ENCODE measurements around the gene CNOT6.
"Not testable (repeated sequence)": the region's sequence is repeated elsewhere in the genome, so short reads cannot be mapped to it uniquely, and the experiment has no call there.

CNOT6 gene

DNA sequence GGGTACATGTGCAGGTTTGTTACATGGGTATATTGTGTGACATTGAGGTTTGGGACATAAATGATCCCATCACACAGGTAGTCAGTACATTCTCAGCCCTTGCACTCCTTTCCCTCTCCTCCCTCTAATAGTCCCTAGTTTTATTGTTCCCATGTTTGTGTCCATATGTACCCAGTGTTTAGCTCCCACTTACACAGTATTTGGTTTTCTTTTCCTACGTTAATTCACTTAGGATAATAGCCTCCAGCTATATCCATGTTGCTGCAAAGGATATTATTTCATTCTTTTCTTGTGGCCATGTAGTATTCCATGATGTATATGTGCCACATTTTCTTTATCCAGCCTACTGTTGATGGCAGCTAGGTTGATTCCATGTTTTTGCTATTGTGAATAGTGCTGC lies 27.4 kb downstream of the CNOT6 start:
- no peak for DNase-seq

DNA sequence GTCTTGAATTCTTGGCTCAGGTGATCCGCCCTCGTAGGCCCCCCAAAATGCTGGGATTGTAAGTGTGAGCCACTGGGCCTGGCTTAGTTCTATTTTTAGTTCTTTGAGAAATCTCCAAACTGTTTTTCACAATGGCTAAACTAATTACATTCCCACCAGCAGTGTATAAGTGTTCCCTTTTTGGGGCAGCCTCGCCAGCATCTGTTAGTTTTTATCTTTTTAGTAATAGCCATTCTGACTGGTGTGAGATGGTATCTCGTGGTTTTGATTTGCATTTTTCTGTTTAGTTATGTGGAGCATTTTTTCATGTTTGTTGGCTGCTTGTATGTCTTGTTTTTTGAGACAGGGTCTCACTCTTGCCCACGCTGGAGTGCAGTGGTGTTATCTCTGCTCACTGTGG lies 28.2 kb downstream of the CNOT6 start:
- DNase-seq = no peak

DNA sequence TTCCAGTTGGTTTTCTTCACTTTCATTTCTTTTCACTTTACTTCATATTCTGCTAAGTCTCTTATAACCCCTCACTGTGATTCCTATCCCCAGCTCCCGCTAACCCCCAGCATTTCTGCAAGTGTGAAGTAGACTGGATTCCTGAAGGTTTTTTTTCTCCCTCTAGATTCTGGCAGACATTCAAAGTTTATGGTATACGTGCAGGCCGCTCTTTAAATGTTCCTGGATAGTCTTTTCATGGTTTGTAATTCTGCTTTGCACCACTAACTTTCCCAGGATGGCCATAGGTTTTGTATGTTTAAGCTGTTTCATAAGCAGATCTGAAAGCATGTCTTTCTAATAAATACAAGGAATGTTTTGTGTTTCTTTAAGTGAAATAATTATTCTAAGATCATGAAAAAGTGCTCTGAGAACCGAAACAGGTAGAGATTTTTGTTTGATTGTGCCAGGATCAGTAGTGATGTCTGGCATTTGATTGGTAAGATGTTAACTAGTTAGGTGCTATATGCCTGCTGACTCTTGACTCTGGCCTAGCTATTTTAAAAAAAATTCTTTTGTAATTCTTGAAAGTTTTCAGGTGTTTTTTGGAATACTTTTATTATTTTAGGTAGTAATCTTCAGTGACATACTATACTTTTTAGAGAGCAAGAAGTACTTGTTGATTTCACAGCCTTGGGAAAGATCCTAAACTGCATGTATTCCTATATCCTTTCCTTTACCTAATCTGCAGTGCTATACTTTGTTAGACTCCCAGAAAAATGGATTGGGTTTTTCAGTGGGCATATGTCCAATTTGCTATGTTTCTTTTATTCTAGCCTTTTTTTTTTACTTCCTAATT lies 29.7 kb downstream of the CNOT6 start:
- no peak for DNase-seq

DNA sequence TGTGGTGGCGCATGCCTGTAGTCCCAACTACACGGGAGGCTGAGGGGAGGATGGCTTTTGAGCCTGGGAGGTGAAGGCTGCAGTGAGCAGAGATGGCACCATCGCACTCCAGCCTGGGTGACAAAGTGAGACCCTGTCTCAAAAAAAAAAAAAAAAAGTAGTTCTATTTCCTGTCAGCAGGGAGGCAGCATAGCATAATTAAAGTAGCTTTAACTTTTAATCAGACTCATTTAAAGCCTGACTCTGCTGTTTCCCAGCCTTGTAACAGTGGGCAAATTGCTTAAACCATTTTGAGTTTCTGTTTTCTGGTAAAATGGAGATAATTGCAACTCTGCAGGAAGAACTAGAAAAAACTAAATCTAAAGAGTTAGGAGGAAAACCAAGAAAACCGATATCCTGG lies 31.2 kb downstream of the CNOT6 start:
- DNase-seq = no peak

DNA sequence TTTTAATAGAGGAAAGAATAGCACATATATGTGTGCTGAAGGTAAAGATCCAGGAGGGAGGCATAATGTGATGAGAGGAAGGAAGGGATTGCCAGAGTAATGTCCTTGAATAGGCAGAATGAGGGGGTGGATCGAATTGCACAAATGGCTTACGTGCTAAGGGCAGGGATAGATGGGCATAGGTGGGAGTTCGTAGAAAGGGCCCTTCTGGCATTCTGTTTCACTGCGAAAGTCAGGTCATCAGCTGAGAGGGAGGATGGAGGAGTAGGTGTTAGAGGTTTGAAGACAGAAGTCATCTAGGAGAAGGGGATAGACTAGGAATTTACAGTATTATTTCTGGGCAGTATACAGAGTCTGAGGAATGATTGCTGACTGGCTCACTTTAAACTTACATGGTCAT lies 32.1 kb downstream of the CNOT6 start:
- no peak for DNase-seq

DNA sequence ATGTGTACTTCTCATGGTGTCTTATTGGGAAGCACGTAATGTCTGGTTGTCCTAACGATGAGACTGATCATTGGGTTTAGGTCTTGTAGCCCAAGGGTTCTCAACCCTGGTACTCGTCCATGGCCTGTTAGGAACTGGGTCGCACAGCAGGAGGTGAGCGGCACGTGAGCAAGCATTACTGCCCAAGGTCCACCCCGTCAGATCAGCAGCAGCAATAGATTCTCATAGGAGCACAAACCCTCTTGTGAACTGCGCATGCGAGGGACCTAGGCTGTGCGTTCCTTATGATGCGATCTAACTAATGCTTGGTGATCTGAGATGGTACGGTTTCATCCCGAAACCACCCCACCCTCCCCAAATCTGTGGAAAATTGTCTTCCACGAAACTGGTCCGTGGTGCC lies 33.5 kb downstream of the CNOT6 start:
- no peak for DNase-seq

DNA sequence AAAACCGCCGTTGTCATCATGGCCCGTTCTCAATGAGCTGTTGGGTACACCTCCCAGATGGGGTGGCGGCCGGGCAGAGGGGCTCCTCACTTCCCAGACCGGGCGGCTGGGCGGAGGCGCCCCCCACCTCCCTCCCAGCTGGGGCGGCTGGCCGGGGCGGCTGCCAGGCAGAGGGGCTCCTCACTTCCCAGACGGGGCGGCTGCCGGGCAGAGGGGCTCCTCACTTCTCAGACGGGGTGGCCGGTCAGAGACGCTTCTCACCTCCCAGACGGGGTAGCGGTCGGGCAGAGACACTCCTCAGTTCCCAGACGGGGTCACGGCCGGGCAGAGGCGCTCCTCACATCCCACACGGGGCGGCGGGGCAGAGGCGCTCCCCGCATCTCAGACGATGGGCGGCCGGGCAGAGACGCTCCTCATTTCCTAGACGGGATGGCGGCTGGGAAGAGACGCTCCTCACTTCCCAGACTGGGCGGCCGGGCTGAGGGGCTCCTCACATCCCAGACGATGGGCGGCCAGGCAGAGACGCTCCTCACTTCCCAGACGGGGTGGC lies 36.9 kb downstream of the CNOT6 start:
- DNase-seq = not testable (repeated sequence)

DNA sequence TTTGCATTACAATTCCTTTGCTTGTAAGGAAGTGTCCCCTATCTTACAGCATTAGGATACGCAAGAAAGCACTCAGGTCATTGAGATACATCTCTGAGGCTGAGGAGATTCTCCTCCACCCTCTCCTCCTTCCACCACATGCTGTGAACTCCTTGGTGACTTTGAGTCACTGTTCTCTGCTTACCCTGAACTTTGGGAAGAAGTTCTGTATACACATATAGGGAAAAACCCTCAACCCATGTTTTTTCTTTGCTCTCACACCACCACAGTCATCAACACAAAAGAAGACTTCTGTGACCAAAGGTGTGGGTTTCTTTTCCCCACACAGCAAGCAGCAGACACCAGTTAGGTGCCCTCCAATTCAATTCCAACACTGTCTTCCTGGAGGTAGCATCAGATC lies 38.1 kb downstream of the CNOT6 start:
- DNase-seq = no peak

DNA sequence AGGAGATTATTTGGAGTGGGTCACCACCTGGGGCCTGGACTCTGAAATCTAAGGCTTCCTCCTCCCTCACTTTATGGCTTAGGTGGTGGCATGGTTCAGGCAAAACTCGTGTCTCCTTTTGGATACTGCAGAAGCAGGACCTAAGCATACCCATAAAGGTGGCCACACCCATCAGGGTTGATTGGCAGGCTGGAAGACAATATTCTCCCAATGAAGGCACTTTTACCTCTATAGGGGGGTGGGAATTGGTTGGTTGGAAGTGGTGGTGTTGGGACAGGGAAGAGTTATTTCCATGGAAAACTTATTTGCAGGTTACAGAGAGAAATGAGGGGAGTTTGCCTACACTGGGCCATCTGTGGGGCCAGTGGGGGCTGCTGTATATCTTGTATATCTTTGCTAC lies 39.7 kb downstream of the CNOT6 start:
- no peak for DNase-seq

DNA sequence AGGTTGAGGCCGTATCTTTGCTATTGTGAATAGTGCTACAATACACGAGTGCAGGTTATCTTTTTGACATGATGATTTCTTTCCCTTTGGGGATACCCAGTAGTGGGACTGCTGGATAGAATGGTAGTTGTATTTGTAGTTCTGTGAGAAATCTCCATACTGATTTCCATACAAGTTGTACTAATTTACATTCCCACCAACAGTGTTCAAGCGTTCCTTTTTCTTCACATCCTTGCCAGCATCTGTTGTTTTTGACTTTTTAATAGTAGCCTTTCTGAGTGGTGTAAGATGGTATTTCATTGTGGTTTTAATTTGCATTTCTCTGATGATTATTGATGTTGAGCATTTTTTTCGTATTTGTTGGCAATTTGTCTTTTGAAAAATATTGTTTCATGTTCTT lies 41.4 kb downstream of the CNOT6 start:
- no peak for DNase-seq

DNA sequence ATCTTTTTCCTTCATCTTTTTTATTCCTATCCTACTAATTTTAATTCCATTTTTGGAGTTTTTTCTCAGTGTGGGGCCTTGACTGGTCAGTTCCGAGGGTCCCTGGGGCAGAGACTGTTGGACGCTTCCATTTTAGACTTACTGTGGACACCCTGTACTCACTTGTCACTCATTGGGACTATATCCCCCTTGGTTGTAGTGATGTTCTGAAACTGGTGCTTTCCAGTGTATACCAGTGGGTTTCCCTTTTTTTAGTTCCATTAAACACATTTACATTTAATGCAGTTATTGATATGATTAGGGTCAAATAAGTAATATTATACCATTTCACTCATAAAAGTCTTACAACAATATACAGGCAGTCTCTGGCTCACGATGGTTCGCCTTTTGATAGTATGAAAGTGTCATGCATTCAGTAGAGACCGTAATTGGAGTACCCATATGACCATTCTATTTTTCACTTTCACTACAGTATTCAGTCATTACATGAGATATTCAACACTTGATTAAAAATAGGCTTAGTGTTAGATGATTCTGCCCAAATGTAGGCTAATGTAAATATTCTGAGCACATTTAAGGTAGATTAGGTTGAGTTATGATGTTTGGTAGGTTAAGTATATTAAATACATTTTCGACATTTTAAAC lies 46.0 kb downstream of the CNOT6 start:
- DNase-seq = no peak

DNA sequence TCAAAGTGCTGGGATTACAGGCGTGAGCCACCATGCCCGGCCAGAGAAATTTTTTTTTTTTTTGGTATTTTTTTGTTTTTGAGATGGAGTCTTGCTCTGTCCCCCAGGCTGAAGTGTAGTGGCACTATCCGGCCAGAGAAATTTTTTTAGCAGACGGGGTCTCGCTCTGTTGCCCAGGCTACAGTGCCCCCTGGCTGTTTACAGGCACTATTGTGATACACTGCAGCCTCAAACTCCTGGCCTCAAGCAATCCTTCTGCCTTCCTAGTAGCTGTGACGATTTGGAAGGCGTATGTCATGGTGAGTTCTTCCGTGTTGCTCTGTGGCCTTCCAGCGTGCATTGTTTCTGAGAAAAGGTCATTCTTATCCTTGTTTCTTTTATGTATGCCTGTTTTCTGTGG lies 47.5 kb downstream of the CNOT6 start:
- DNase-seq = no peak

DNA sequence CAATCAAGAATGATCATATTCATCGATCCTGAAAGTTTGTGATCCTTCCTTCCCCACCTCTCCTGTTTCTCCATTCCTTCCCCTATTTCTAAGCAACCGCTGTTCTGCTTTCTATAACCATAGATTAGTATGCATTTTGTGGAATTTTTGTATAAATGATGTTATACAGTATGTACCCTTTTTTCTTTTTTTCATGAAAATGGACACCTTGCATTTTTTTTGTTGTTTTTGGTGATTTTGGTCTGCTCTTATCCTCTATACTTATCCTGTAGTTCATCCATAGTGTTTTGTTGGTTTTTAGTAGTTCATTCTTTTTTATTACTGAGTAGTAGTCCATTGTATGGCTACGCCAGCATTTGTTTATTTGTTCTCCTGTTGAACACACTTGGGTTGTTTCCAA lies 51.1 kb downstream of the CNOT6 start:
- DNase-seq = no peak

DNA sequence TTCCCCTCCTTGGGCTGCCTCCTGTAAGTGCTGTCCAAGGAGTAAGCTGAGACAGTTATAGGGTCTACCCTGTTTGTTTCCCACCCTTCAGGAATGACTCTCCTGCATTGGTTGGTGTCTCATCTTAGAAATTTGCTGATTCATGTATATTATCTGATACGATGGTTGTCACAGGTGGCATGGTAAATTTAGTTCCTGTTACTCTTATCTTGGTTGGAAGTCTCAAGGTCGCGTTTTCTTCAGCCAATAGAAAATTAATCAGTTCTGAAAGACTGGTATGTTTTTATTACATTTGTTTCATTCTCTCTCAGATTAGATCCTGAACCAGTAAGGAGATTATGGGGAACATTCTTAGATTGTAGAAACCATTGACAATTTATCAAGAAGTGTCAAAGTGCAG lies 54.4 kb downstream of the CNOT6 start:
- no peak for DNase-seq

DNA sequence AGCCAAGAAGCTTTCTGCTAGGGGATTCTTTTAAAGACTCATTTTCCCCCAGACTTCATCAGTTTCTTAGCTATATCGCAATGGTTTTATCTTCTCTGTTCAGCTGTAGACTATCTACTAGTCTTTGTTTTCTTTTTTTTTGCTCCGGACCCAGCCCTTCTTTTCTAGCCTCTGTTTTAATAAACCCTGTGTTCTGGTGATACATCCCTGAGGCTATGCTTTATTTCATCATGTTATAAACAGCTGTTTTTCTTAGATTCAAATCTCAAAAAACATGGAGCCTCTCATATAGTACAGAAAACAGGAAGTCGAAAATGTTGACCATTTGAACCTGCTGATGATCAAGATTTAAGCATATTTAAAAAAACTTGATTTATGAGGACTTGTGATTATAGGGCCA lies 59.4 kb downstream of the CNOT6 start:
- DNase-seq = no peak

DNA sequence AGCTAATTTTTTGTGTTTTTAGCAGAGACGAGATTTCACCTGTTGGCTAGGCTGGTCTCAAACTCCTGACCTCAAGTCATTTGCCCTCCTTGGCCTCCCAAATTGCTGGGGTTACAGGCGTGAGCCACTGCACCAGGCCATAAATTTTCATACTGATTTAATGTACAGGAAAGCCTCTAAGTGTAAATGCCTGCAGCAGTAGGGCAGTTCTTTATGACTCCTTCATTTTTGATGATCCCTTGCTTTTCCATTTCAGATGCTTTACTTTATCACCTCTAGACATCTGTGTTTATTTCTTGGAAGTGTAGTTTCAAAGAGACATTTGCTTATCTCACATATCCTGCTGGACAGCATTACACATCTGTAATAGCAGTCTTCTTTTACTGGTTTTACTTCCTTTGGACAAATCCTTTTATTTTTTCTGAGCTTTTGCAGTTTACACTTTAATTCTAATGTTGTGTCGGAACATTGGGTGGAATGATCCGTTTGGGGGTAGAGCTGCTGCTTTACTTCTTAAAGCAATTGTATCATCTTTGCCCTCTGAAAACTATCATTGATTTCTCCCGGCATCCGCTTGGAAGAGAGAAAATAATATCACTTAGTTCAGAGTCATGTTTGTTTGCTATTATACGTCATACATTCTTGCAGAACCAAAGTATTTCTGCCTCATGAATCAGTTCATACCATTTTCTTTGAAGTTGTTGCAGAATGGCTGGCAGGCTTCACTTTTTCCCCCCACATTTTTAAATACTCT lies 61.2 kb downstream of the CNOT6 start:
- DNase-seq = no peak

DNA sequence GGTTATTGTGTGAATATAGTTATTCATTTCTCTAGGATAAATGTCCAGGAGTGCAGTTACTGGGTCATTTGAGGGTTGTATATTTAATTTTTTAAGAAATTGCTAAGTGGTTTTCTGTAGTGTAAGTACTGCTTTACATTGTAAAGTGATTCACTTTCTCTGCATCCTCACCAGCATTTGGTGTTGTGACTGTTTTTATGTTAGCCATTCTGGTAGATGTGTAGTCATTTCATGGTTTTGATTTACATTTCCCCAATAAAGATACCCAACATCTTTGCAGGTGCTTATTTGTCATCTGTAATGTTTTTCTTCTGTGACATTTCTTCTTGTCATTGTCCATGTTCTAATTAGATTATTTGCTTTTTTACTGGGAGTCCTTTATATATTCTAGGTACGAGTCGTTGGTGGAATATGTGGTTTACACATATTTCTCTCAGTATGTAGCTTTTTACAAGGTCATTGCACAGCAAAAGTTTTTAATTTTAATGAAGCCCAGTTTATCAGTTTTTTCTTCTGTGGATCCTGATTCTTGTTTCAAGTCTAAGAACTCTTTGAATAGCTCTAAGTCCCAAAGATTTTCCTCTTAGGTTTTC lies 63.1 kb downstream of the CNOT6 start:
- DNase-seq = no peak

DNA sequence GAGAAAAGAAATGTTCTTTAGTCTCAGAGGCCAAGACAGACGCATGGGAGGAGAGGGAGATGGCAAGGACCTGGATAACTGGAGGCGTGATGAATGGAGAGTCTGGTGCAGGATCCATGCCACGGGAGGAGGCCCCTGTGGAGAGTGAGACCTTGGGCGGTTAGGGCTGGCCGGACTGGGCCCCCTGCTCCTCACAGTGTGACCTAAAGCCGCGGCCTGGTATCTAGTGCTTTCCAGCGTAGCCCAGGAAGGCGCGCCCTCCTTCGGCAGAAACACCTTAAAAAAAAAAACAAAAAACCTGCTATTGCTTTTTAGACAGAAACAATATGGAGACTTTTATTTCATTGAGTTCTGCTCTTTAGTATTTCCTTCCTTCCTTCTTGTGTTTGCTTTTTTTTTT lies 64.1 kb downstream of the CNOT6 start:
- no peak for DNase-seq

DNA sequence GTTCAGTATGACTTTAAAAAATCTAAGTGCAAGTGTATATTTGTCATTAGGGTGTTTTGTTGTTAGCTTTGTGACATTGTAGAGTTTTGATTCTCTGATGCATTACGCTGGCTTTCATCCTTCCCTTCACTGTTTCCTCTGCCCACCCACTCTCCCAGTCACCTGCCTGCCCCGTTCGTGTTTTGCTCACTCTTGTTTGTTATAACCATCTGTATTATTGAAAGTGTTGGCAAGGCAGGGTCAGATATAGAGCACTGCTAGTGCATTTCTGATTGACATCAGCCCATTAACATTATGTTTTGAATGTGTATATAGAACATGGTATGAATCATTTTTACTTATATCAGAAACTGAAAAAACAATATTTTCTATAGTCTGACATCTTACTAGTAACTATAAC lies 69.8 kb downstream of the CNOT6 start:
- peak; percentile 13 for DNase-seq

DNA sequence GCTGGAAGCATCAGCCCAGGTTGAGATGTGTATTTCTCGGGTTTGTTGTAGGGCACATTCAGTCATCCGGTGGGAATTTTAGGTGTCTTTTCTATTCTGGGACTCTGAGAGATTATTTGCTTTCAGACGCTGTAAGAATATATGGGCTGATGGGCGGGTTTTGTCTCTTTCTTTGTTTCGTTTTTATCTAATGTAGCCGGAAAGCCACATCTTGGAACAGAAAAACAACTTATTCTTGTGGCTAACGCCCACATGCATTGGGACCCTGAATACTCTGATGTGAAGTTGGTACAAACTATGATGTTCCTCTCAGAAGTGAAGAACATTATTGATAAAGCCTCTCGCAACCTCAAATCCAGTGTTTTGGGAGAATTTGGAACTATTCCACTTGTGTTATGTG lies 74.7 kb downstream of the CNOT6 start:
- DNase-seq = no peak

DNA sequence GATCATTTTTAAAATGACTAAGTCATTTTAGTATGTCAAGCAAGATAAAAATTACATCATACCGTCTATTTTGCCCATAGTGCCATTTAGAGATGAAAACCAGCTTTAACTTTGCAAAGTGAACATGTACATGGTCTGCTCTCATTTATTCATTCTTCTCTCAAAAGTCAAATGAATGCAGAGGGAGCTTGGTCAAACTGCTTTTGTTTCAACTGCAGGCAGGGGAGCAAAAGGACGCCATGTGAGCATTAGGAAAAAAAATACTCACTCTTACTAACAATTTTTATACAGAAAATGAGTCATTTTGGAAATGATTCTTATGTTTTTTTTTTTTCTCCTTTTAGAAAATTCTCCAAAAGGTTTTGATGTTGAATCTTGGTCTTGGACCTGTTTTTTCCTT lies 81.4 kb downstream of the CNOT6 start:
- DNase-seq = no peak

DNA sequence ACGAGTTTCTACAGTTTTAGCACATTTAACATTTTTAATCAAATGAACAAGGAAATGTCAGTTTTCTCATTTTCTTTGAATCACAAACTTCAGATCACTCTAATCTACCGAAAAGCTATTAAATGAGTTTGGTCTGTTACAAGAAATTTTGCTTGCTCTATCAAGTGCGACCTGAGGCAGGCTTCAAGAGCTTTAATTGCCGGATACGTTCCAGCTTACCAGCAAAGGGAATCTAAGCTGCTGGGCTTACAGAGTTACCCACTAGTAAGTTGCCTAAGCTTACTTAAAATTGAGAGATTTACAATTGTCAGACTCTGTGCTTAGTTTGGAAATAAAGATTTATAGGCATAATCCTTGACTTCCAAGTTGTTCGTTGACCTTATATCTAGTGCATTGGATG lies 86.5 kb downstream of the CNOT6 start:
- DNase-seq = no peak

DNA sequence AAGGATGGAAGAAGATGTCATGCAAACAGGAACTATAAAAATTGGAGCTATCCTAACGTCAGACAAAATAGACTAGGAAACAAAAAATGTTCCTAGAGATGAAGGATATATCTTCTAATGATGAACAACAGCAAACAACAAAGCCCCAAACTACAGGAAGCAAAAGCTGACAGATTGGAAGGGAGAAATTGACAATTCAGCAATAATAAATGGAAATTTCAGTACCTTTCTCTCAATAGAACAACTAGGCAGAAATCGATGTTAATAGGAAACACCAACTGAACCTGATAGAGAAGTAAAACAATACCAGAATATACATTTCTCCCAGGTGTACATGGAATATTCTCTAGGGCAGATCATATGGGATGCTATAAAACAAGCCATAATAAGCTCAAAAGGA lies 89.6 kb downstream of the CNOT6 start:
- DNase-seq = no peak

Measured in activated naive CD4-positive, alpha-beta T cell treated with Interleukin-2 at 50 U/mL for 16 hours (primary cell).